Measurements from ENCODE around the gene LEP. TPM values are rescaled to one million over a fixed set of nuclear protein-coding genes. Genes with fewer than 3 reads are reported as not detected.
A peak's percentile ranks its signal among the peaks of the same experiment; 100 is the strongest.

LEP gene
- total and polyA plus RNA-seq, 2 of the 8 experiments (the other 6 are each of a cell fraction or from before 2014, with no cell fraction given) = not detected

DNA sequence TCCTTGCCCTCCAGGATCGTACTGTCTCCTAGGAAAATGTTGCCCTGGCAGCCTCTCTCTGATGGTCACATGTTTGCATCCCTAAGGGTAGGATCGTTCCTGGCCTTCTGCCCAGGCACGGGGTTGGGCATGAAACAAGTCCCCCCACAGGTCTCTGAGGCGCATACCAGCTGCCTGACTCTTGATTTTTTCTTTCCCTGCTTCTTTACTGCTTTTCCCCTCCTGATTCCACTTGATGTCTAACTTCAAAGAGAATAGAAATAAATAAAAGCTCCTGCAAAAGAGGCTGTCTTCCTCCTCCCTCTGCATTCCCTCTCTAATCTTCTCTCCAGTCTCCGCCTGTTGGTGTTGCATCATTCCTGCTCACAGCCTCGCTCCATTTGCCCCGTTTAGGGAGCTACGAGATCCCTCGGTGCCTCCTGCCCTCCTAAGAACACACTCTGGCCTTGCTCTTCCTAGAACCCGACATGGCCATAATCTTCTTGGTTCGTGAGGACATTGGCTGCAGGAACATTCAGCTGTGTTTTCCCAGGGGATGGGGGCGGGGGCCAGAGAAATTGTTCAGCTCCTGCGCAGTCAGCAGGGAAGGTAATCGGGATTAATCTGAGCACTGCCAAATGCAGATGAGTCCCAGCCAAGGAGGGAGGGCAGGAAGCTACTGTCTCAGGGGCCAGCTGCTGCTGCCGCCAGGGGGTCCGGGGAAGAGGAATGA is 26.0 kb downstream of the LEP start (continued):
- 0 out of 2 replicates have a peak, but pooled peaks have one; percentile 49 for TF ChIP-seq RBBP5 (IDR thresholded peaks at IDR 0.05; ENCODE audit: borderline replicate concordance, low read depth, low read length)
- no peak for TF ChIP-seq GABPA (IDR thresholded peaks at IDR 0.05; ENCODE audit: borderline replicate concordance, insufficient read depth, low read length)
- no peak for TF ChIP-seq CHD2 (IDR thresholded peaks at IDR 0.05; ENCODE audit: low read length)
- TF ChIP-seq RNF2 (IDR thresholded peaks at IDR 0.05; ENCODE audit: borderline replicate concordance, low read depth, low read length, missing control alignments, poor library complexity, severe bottlenecking) = no peak
- TF ChIP-seq PHF8 (conservative IDR thresholded peaks at IDR 0.05; ENCODE audit: low read depth, low read length) = no peak; the same call in 1 of the 2 replicates
- no peak for TF ChIP-seq FOSL1 (IDR thresholded peaks at IDR 0.05; ENCODE audit: insufficient read depth, low read depth, low read length)
- peak; percentile 54; the same call in 1 of the 2 replicates for TF ChIP-seq MAX (IDR thresholded peaks at IDR 0.05)
- peak; percentile 87 for TF ChIP-seq ASH2L (IDR thresholded peaks at IDR 0.05; ENCODE audit: low read length)
- no peak for TF ChIP-seq BCL11A (IDR thresholded peaks at IDR 0.05; ENCODE audit: low read depth in 2 of 2, low read length in 2 of 2)
- TF ChIP-seq, protein P1, sequence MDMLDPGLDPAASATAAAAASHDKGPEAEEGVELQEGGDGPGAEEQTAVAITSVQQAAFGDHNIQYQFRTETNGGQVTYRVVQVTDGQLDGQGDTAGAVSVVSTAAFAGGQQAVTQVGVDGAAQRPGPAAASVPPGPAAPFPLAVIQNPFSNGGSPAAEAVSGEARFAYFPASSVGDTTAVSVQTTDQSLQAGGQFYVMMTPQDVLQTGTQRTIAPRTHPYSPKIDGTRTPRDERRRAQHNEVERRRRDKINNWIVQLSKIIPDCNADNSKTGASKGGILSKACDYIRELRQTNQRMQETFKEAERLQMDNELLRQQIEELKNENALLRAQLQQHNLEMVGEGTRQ (IDR thresholded peaks at IDR 0.05; ENCODE audit: low read length) = no peak
- TF ChIP-seq RFX5 (IDR thresholded peaks at IDR 0.05; ENCODE audit: borderline replicate concordance, low read depth, low read length) = no peak
- TF ChIP-seq SP4 (IDR thresholded peaks at IDR 0.05; ENCODE audit: low read length) = 0 out of 2 replicates have a peak, but pooled peaks have one; percentile 56
- TF ChIP-seq SIN3A (conservative IDR thresholded peaks at IDR 0.05 in 1 of 2, IDR thresholded peaks at IDR 0.05 in 1 of 2; ENCODE audit: low read depth in 1 of 2, low read length in 2 of 2) = no peak
- TF ChIP-seq TBP (IDR thresholded peaks at IDR 0.05; ENCODE audit: low read depth, low read length) = no peak
- peak in 1 of 2 experiments; percentile 22; a peak in 1 of 4 replicates for TF ChIP-seq RAD21 (IDR thresholded peaks at IDR 0.05 in 1 of 2, conservative IDR thresholded peaks at IDR 0.05 in 1 of 2; ENCODE audit: low read depth in 2 of 2, low read length in 2 of 2)
- no peak for TF ChIP-seq SRF (IDR thresholded peaks at IDR 0.05; ENCODE audit: low read depth, low read length)
- peak; percentile 84 for TF ChIP-seq ATF3 (IDR thresholded peaks at IDR 0.05; ENCODE audit: insufficient read depth, low read depth, low read length)
- no peak for TF ChIP-seq EP300 (IDR thresholded peaks at IDR 0.05; ENCODE audit: borderline replicate concordance in 1 of 2, low read depth in 2 of 2, low read length in 2 of 2)
